Heart right ventricle (tissue), 16 donors: ENCODE data around the gene GPR33. TPM values are rescaled to one million over a fixed set of nuclear protein-coding genes. Genes with fewer than 3 reads are reported as not detected.
A peak's percentile ranks its signal among the peaks of the same experiment; 100 is the strongest.

Source experiments
- ATAC-seq, 8 donors: fragments of 200-7000 bp; cut with Tn5 transposase; one replicate each; pipeline ENCODE4 v1.9.1; 2020; ENCODE audit warnings: mild to moderate bottlenecking in 8 of 8, moderate library complexity in 8 of 8, moderate number of reproducible peaks in 1 of 8
- DNase-seq, 2 donors: peaks; one replicate each; pipeline ENCODE4 v3.0.0-alpha.2; 2020
- H3K27ac ChIP-seq, 10 donors: fragments of 200-600 bp; sonication (generic) in 2 of 10; one replicate each; pipeline versions ENCODE4 v1.5.0 to v1.8.0; 2020 to 2022; ENCODE audit warnings: mild to moderate bottlenecking in 3 of 10
- H3K27me3 ChIP-seq, 7 donors: fragments of 200-600 bp; one replicate each; pipeline ENCODE4 v1.8.0; 2021 to 2022; ENCODE audit warnings: mild to moderate bottlenecking in 2 of 7
- H3K36me3 ChIP-seq, 9 donors: fragments of 200-600 bp; sonication (generic) in 1 of 9; one replicate each; pipeline versions ENCODE4 v1.5.0 to v1.8.0; 2020 to 2022; ENCODE audit warnings: mild to moderate bottlenecking in 2 of 9
- H3K4me1 ChIP-seq, 9 donors: fragments of 200-600 bp; sonication (generic) in 1 of 9; one replicate each; pipeline versions ENCODE4 v1.5.0 to v1.8.0; 2020 to 2022; ENCODE audit warnings: mild to moderate bottlenecking in 4 of 9
- H3K4me3 ChIP-seq, 10 donors: fragments of 200-600 bp; sonication (generic) in 2 of 10; one replicate each; pipeline versions ENCODE4 v1.5.0 to v1.8.0; 2020 to 2022; ENCODE audit warnings: mild to moderate bottlenecking in 7 of 10, moderate library complexity in 2 of 10
- H3K9me3 ChIP-seq, 11 donors: fragments of 200-600 bp in 10 of 11; sonication (generic) in 2 of 11; one replicate each; pipeline versions ENCODE4 v1.5.0 to v1.8.0; 2013 to 2022; ENCODE audit warnings: mild to moderate bottlenecking in 2 of 11, control low read depth in 1 of 11, moderate library complexity in 1 of 11
- WGBS, 2 donors: extraction: QIAGEN DNeasy Blood & Tissue Kit; methylation state at CpG; one replicate each; pipeline ENCODE4 v1.1.7; 2013; ENCODE audit warnings: inconsistent platforms in 1 of 2; 5-methylcytosine and 5-hydroxymethylcytosine counted together
- intact Hi-C, 10 donors: fragments of 100-400 bp; cut with DNase I; formaldehyde crosslinking; loops; one replicate each; pipeline versions ENCODE4 v1.11.1 to v1.14.2; 2022
- polyA plus RNA-seq, 2 donors: library from polyadenylated mRNA; stranded (reverse); fragments of 200-250 nt; gene quantifications; one replicate each; pipeline ENCODE4 v1.2.3, GENCODE V29; 2013
- total RNA-seq, 10 donors: library from RNA; stranded (reverse); fragmentation: NEBNext Ultra II Directional in 3 of 10; extraction: Animal tissue kit (Norgen Biotek cat#: 25700) in 3 of 10; gene quantifications; one replicate each; pipeline versions ENCODE4 v1.2.1 to v1.2.4, GENCODE V29; 2021 to 2023
- TF ChIP-seq, protein P1 (sequence below), 9 donors: fragments of 200-600 bp; sonication (generic) in 2 of 9; IDR thresholded peaks; one replicate each; pipeline versions ENCODE4 v1.5.0 to v1.8.0; 2021 to 2022; ENCODE audit warnings: antibody characterized with exemption in 9 of 9, mild to moderate bottlenecking in 5 of 9, moderate library complexity in 1 of 9
- donor health status: Arrhythmogenic right ventricular cardiomyopathy.
- donor health status: ischemic (EF 13 %, LVEDD 7.1; RV severe dilation, severe dysfunction).
- donor health status: healthy with polysubstance abuse.
- donor health status: DM: no; HTN: yes; CAD: no.
- donor health status: DM: no; HTN: no; CAD: no.
- donor health status: ischemic (EF 25% LVEDD 6.9; RV normal size, moderate dysfunction).
- donor health status: ischemic (EF 25% LVEDD 5.7; RV mildly dilated, moderate dysfunction).
- donor health status: healthy.
- donor health status: DM: yes; HTN: yes; CAD: no.
- donor health status: Ischemic cardiomyopathy.
- donor health status: ischemic (EF 35%, LVEDD 5.7; RV mildly dilated, moderate dysfunction).
- donor health status: nonischemic (EF 11% LVEDD 7.7; RV severe dilation, severe dysfunction).
- donor health status: DM: yes; HTN: yes; CAD: no.
- donor health status: PGD.
- donor health status: ischemic (EF 29% LVEDD 5.4; RV normal size, mild dysfunction).
- donor health status: nonischemic (EF 23%, LVEDD 6.1; RV moderate dilation, normal function).

Gene GPR33
- total and polyA plus RNA-seq, 12 donors = not detected

DNA sequence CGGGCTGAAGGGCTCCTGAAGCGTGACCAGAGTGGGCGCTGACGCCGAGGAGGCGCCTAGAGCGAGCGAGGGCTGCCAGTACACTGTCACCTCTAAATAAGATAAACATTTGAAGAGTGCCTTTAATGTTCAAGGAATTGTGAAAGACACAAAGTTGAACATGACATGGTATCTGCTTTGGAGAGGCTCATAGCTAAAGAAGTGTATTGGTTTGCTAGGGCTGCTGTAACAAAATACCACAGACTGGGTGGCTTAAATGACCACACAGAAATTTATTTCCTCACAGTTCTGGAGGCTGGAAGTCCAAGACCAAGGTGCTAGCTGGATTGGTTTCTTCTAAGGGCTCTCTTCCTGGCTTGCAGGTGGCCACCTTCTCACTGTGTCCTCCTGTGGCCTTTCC, 39.7 kb upstream of the GPR33 start:
- H3K27me3 ChIP-seq = no peaks in the 10 kb centered on the region
- no peaks in the 10 kb centered on the region for H3K9me3 ChIP-seq
- intact Hi-C loops = no loop called here
- H3K36me3 ChIP-seq = no peaks in the 10 kb centered on the region
- no peak overlapping the region for H3K4me3 ChIP-seq
- ATAC-seq (no peak), DNase-seq (no peak)
- H3K27ac ChIP-seq = no peak overlapping the region
- no peaks in the 10 kb centered on the region for H3K4me1 ChIP-seq
- 85 to 90% methylated on average over 7 to 8 of the region's 8 CpGs for WGBS, 2 donors
- TF ChIP-seq, protein P1, sequence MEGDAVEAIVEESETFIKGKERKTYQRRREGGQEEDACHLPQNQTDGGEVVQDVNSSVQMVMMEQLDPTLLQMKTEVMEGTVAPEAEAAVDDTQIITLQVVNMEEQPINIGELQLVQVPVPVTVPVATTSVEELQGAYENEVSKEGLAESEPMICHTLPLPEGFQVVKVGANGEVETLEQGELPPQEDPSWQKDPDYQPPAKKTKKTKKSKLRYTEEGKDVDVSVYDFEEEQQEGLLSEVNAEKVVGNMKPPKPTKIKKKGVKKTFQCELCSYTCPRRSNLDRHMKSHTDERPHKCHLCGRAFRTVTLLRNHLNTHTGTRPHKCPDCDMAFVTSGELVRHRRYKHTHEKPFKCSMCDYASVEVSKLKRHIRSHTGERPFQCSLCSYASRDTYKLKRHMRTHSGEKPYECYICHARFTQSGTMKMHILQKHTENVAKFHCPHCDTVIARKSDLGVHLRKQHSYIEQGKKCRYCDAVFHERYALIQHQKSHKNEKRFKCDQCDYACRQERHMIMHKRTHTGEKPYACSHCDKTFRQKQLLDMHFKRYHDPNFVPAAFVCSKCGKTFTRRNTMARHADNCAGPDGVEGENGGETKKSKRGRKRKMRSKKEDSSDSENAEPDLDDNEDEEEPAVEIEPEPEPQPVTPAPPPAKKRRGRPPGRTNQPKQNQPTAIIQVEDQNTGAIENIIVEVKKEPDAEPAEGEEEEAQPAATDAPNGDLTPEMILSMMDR (IDR thresholded peaks at IDR 0.05) = no peak

GRCh38 chr14:31527087-31527486, 39.2 kb upstream of the GPR33 start:
- TF ChIP-seq, protein P1 (IDR thresholded peaks at IDR 0.05) = no peak
- Histone ChIP-seq H3K9me3 (no peaks in the 10 kb centered on the region), H3K36me3 (no peaks in the 10 kb centered on the region), H3K27me3 (no peaks in the 10 kb centered on the region), H3K27ac (no peak overlapping the region), H3K4me3 (no peak overlapping the region), H3K4me1 (no peaks in the 10 kb centered on the region)
- DNase-seq (no peak), ATAC-seq (no peak)
- intact Hi-C loops = no loop called here
- WGBS, 2 donors = 96 to 97% methylated on average over 32 to 33 of the region's 33 CpGs

- WGBS, 2 donors = 97 to 100% methylated on average over 1 of the region's 1 CpG
- DNase-seq (no peak), ATAC-seq (no peak)
- intact Hi-C loops = loop anchor here in 9 of 10 donors (2.0 to 5.0 kb wide), 3 partner anchors 741 to 744 kb away; no protein-coding TSS in a partner anchor
- no peaks in the 10 kb centered on the region for H3K36me3 ChIP-seq
- TF ChIP-seq, protein P1 (IDR thresholded peaks at IDR 0.05) = no peak
- no peak overlapping the region for H3K4me3 ChIP-seq
- peaks cover 0 to 10% (median 5%) of the 10 kb centered on the region in 9 donors for H3K4me1 ChIP-seq
- H3K27ac ChIP-seq = no peak overlapping the region
- no peaks in the 10 kb centered on the region for H3K9me3 ChIP-seq
- H3K27me3 ChIP-seq = no peaks in the 10 kb centered on the region
These were observed 23.0 kb upstream of the GPR33 start for GRCh38 chr14:31510855-31511254.

DNA sequence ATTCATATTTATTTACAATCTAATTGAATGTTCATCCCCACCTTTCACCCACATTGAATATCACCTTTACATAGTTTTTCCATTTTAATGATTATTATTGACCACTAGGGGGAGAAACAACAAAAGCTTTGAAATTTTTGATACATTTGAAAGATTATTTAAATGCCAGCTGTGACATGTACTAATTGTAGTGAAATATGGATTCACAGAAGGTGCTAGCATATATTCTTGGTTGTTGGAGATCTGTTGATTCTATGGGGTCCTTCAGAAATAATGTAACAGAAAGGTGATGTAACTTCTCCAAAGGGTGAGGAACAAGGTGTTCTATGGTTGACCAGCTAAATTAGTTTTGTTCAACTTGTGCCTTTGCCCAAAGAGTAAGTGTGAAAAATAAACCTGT, 22.4 kb upstream of the GPR33 start:
- Histone ChIP-seq H3K36me3 (no peaks in the 10 kb centered on the region), H3K27me3 (no peaks in the 10 kb centered on the region), H3K27ac (no peak overlapping the region), H3K9me3 (no peaks in the 10 kb centered on the region), H3K4me3 (no peak overlapping the region), H3K4me1 (peaks cover 4 to 16% (median 11%) of the 10 kb centered on the region in 9 donors)
- TF ChIP-seq, protein P1 (IDR thresholded peaks at IDR 0.05) = peak; percentile 48 to 85 (median 71)
- DNase-seq (no peak), ATAC-seq (no peak)
- intact Hi-C loops = loop anchor here in 9 of 10 donors (2.0 to 5.0 kb wide), 3 partner anchors 742 to 745 kb away; no protein-coding TSS in a partner anchor
